Activated CD4-positive, alpha-beta memory T cell treated with anti-CD3 and anti-CD28 coated beads for 36 hours (primary cell): ENCODE results near the gene ZDHHC1. TPM values are rescaled to one million over a fixed set of nuclear protein-coding genes. Genes with fewer than 3 reads are reported as not detected.
"Not testable (repeated sequence)": the region's sequence is repeated elsewhere in the genome, so short reads cannot be mapped to it uniquely, and the experiment has no call there.

ENCODE experiments used
- CTCF ChIA-PET: fragments of 350-600 bp; sonication (Branson Sonifier 250); formaldehyde crosslinking; loops from one replicate; lab custom pipeline; 2021; ENCODE audit warnings: antibody characterized with exemption, inconsistent platforms; lab: Charles Lee
- POLR2A ChIA-PET: fragments of 350-600 bp; sonication (Branson Sonifier 250); formaldehyde crosslinking; loops from one replicate; lab custom pipeline; 2021; ENCODE audit warnings: antibody characterized with exemption; lab: Charles Lee
- DNase-seq: peaks from one replicate; pipeline ENCODE4 v3.0.0-alpha.2; 2020
- H3K27ac Mint-ChIP-seq: one replicate; pipeline ENCODE4 v1.8.0; 2021; ENCODE audit warnings: mixed read lengths
- H3K27me3 Mint-ChIP-seq: one replicate; pipeline ENCODE4 v1.8.0; 2021; ENCODE audit warnings: mixed read lengths
- H3K36me3 Mint-ChIP-seq: one replicate; pipeline ENCODE4 v1.8.0; 2021; ENCODE audit warnings: mixed read lengths
- H3K4me1 Mint-ChIP-seq: one replicate; pipeline ENCODE4 v1.8.0; 2021; ENCODE audit warnings: low read depth, mixed read lengths
- H3K4me3 Mint-ChIP-seq: one replicate; pipeline ENCODE4 v1.8.0; 2021; ENCODE audit warnings: mild to moderate bottlenecking, mixed read lengths
- H3K9me3 Mint-ChIP-seq: one replicate; pipeline ENCODE4 v1.8.0; 2021; ENCODE audit warnings: mixed read lengths
- intact Hi-C: fragments of 100-400 bp; cut with micrococcal nuclease; formaldehyde crosslinking; loops from one replicate; pipeline ENCODE4 v1.15.1; 2023
- total RNA-seq, 2 experiments: library from RNA; stranded (reverse); gene quantifications; one replicate each; pipeline ENCODE4 v1.2.3, GENCODE V29; 2021

Gene ZDHHC1
- total RNA-seq, 2 experiments from 2014 or later: 0.57 to 0.68 TPM

DNA sequence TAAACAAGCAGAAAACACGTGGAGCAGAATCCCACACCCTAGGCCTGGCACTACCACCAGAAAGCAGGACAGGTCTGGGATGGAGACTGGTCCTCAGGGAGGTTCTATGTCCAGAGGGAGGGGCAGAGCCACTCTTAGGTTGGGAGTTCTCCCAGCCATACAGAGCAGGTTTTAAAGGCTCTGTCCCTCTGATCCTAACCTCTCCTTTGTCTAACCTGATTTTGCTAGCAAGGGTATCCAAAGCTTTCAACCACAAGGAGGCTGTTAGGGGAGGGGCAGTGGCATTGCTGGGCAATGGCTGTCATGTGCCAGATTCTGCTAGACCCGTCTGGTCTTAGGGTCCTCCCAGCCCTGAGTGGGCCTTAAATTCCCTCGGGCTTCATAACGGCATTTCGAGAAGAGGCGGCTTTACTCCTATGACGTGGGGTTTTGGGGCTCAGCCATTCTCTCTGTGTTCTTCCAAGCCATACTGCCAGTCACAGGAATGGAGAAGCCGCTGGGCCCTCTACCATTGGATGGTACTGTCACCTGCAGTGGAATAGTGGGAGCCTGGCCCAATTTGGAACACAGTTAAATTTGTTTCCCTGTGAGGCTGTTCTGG, 28.7 kb downstream of the ZDHHC1 start:
- Mint-ChIP-seq H3K4me3 (no peak overlapping the region), H3K27ac (no peak overlapping the region), H3K4me1 (peaks cover 13% of the 10 kb centered on the region), H3K36me3 (no peaks in the 10 kb centered on the region), H3K9me3 (no peaks in the 10 kb centered on the region), H3K27me3 (peaks cover 3% of the 10 kb centered on the region)
- no peak for DNase-seq
- CTCF ChIA-PET: interaction anchor here (0.6 to 2.6 kb wide), 3 partner anchors 12 to 40 kb away, joined by 3 to 9 read pairs (median 4); no protein-coding TSS in a partner anchor
- POLR2A ChIA-PET: interaction anchor here (0.6 kb wide), 1 partner anchor 93 kb away, joined by 4 read pairs; no protein-coding TSS in a partner anchor
- intact Hi-C loops: no loop called here

DNA sequence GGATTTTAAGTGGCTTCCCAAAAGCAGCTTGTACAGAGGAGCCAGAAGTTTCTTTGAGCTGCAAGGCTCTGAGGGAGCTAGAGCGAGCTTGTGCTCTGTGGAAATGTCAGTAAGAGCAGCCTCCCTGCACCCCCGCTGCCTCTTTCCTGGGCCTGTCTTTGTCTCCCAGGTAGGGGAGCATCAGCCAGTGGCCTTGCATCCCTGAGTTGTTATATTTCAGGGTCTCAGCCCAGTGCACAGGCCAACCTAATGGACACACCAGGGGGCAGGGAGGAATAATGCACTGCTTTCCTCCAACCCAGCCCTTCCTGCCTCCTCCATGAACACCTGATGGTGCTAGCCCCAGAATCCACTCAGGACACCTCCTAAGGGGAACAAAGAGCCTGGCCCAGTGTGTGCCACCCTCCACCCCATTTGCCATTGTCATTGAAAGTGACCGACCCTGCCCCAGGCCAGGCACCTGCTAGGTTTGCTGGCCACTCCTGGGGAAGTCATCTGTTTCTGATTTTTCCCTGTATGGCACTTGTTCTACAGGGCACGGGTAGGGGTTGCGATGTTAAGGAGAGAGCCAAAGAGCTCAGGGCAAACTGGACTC, 29.3 kb downstream of the ZDHHC1 start:
- no peak for DNase-seq
- H3K36me3 Mint-ChIP-seq: no peaks in the 10 kb centered on the region
- H3K9me3 Mint-ChIP-seq: no peaks in the 10 kb centered on the region
- no peak overlapping the region for H3K4me3 Mint-ChIP-seq
- no peak overlapping the region for H3K27ac Mint-ChIP-seq
- H3K27me3 Mint-ChIP-seq: no peaks in the 10 kb centered on the region
- ChIA-PET POLR2A (no interaction called here), CTCF (interaction anchor here (0.6 to 2.6 kb wide), 4 partner anchors 13 to 41 kb away, joined by 3 to 9 read pairs (median 4); no protein-coding TSS in a partner anchor)
- peaks cover 13% of the 10 kb centered on the region for H3K4me1 Mint-ChIP-seq
- intact Hi-C loops: no loop called here

GRCh38 chr16:67384778-67385510, 31.3 kb downstream of the ZDHHC1 start:
- Mint-ChIP-seq H3K27me3 (no peaks in the 10 kb centered on the region), H3K27ac (no peak overlapping the region), H3K4me1 (peaks cover 13% of the 10 kb centered on the region), H3K36me3 (no peaks in the 10 kb centered on the region), H3K4me3 (no peak overlapping the region), H3K9me3 (no peaks in the 10 kb centered on the region)
- intact Hi-C loops: no loop called here
- ChIA-PET CTCF (interaction anchor here (0.6 to 1.2 kb wide), 2 partner anchors 15 to 36 kb away, joined by 3 to 5 read pairs; no protein-coding TSS in a partner anchor), POLR2A (no interaction called here)
- DNase-seq: no peak

DNA sequence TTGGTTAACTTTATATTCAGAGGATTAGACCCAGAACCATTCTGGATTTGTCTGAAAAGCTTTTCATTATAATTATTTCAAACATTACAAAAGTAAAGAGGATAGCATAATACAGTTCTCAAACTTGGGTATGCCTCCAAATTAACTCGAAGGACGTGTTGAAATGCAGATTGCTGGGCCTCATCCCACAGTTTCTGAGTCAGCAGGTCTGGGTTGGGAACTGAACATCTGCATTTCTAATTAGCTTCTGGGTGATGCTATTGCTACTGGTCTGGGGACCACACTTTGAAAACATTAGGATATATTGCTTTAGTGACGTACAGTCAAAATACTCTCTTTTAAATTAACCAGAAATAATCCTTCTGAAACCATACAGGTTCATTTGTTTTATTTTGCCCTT, 33.0 kb downstream of the ZDHHC1 start:
- Mint-ChIP-seq H3K4me1 (peaks cover 13% of the 10 kb centered on the region), H3K9me3 (no peaks in the 10 kb centered on the region), H3K27ac (no peak overlapping the region), H3K27me3 (no peaks in the 10 kb centered on the region), H3K36me3 (no peaks in the 10 kb centered on the region), H3K4me3 (no peak overlapping the region)
- DNase-seq: no peak
- POLR2A ChIA-PET: no interaction called here
- CTCF ChIA-PET: interaction anchor here (1.5 kb wide), 1 partner anchor 16 kb away, joined by 3 read pairs; no protein-coding TSS in a partner anchor
- intact Hi-C loops: no loop called here

DNA sequence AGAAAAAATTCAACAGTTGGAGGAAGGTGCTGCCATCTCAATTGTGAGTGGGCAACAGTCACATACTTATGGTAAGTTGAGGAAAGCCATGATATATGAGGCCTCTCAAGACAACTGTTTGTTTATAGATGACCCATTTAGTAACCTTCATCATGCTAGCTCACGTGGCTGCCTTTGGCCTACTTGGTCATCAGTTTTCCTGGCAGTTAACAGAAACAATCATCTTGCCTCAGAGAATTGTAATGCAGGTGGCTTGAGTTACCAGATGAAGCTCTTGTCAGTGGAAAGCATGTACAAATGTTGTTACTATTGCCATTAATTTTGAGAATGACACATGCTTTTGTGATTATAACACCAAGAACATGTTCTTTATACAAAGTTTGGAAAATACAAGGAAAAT, 37.6 kb downstream of the ZDHHC1 start:
- ChIA-PET POLR2A (no interaction called here), CTCF (interaction anchor here (2.3 kb wide), 1 partner anchor 20 kb away, joined by 7 read pairs; no protein-coding TSS in a partner anchor)
- Mint-ChIP-seq H3K36me3 (no peaks in the 10 kb centered on the region), H3K27me3 (peaks cover 4% of the 10 kb centered on the region), H3K4me3 (no peak overlapping the region), H3K27ac (no peak overlapping the region), H3K9me3 (no peaks in the 10 kb centered on the region), H3K4me1 (no peaks in the 10 kb centered on the region)
- intact Hi-C loops: no loop called here
- DNase-seq: no peak

DNA sequence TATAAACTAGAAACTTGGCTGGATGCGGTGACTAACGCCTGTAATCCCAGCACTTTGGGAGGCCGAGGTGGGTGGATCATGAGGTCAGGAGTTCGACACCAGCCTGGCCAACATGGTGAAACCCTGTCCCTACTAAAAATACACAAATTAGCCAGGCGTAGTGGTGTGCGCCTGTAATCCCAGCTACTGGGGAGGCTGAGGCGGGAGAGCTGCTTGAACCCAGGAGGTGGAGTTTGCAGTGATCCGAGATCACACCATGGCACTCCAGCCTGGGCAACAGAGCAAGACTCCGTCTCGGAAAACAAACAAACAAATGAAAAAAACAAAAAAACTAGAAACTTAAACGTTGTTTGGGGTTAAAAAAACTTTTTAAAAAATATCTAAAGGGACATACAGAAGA, 40.3 kb downstream of the ZDHHC1 start:
- DNase-seq, POLR2A ChIA-PET, H3K4me3 Mint-ChIP-seq, intact Hi-C loops, H3K27me3 Mint-ChIP-seq, H3K4me1 Mint-ChIP-seq, CTCF ChIA-PET, H3K9me3 Mint-ChIP-seq, H3K36me3 Mint-ChIP-seq, H3K27ac Mint-ChIP-seq: not testable (repeated sequence)

DNA sequence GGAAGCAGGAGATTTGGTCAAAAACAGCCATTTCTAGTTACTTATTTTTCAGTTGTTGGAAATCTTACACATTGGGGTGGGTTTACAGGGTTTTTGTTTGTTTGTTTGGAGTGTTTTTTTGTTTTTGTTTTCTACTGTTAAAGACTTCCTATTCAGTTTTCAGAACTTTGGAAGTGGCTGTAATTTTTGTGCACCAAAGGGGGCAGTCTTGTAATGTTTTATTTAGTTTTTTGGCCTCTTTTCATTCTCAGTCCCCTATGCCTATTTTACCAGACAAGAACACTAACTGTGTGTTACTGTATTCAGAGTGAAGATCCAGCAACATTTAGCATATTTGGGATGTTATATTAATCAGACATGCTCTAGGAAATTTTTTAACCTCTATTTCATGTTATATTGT, 43.6 kb downstream of the ZDHHC1 start:
- no peaks in the 10 kb centered on the region for H3K36me3 Mint-ChIP-seq
- intact Hi-C loops: loop anchor here (2.0 kb wide), 1 partner anchor 26 kb away; no protein-coding TSS in a partner anchor
- no peaks in the 10 kb centered on the region for H3K9me3 Mint-ChIP-seq
- no peak overlapping the region for H3K27ac Mint-ChIP-seq
- POLR2A ChIA-PET: no interaction called here
- H3K4me3 Mint-ChIP-seq: no peak overlapping the region
- H3K4me1 Mint-ChIP-seq: no peaks in the 10 kb centered on the region
- H3K27me3 Mint-ChIP-seq: peaks cover 8% of the 10 kb centered on the region
- CTCF ChIA-PET: interaction anchor here (0.6 to 1.4 kb wide), 6 partner anchors 18 to 222 kb away, joined by 3 to 6 read pairs (median 4); partner anchors contain the start of gene TPPP3
- DNase-seq: no peak

GRCh38 chr16:67370661-67371060, 45.6 kb downstream of the ZDHHC1 start:
- Mint-ChIP-seq H3K9me3 (no peaks in the 10 kb centered on the region), H3K36me3 (no peaks in the 10 kb centered on the region), H3K4me3 (no peak overlapping the region), H3K27ac (no peak overlapping the region), H3K27me3 (peaks cover 7% of the 10 kb centered on the region), H3K4me1 (no peaks in the 10 kb centered on the region)
- POLR2A ChIA-PET: no interaction called here
- no peak for DNase-seq
- intact Hi-C loops: no loop called here
- CTCF ChIA-PET: interaction anchor here (0.7 kb wide), 1 partner anchor 111 kb away, joined by 3 read pairs; the partner anchor contains the start of gene ATP6V0D1

DNA sequence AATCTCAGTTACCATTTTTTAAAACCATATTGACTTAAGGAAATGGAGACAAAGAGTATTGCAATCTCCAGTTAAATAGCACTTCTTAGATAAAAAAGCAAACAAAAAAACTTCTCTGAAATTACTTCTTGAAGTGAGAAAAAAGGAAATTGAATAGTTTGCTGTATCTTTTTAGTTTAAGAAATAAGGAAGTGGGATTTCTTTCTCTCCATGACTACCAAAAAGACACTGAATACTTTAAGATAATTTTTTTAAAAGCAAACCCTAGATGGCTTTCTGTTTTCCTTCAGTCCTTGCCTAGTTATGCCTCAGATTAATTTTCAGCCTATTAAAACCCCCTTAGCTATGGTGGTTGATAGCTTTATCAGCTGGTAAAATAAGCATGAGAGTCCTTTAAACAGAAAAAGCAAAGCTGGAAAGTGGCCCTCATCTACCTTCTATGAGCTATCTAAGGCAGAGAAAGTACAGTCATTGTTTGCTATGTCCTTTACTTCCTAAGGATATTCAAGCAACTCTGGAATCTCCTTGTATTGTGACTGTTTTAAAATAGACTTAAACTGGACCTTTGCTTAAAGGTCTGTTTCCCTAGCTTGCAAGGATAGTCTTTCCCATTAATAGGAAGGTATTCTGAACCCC, 51.6 kb downstream of the ZDHHC1 start:
- H3K27ac Mint-ChIP-seq: no peak overlapping the region
- H3K4me3 Mint-ChIP-seq: no peak overlapping the region
- H3K4me1 Mint-ChIP-seq: peaks cover 7% of the 10 kb centered on the region
- CTCF ChIA-PET: interaction anchor here (0.9 to 1.6 kb wide), 3 partner anchors 11 to 62 kb away, joined by 3 to 4 read pairs (median 4); no protein-coding TSS in a partner anchor
- intact Hi-C loops: no loop called here
- H3K9me3 Mint-ChIP-seq: no peaks in the 10 kb centered on the region
- POLR2A ChIA-PET: no interaction called here
- no peak for DNase-seq
- peaks cover 3% of the 10 kb centered on the region for H3K27me3 Mint-ChIP-seq
- no peaks in the 10 kb centered on the region for H3K36me3 Mint-ChIP-seq

DNA sequence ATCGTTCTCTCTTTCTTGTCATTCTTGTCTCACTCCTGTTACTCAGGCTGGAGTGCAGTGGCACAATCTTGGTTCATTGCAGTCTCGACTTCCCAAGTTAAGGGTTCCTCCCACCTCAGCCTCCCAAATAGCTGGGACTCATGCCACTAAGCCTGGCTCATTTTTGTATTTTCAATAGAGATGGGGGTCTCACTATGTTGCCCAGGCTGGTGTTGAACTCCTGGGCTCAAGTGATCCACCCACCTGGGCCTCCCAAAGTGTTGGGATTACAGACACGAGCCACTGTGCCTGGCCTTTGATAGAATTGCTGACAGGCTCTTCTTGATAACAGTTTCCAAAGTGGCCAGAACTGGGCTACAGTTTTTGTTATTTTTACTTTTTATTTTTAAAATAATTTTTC, 55.2 kb downstream of the ZDHHC1 start:
- H3K36me3 Mint-ChIP-seq: no peaks in the 10 kb centered on the region
- ChIA-PET POLR2A (no interaction called here), CTCF (no interaction called here)
- no peak overlapping the region for H3K4me3 Mint-ChIP-seq
- DNase-seq: no peak
- H3K27ac Mint-ChIP-seq: no peak overlapping the region
- intact Hi-C loops: no loop called here
- H3K9me3 Mint-ChIP-seq: no peaks in the 10 kb centered on the region
- peaks cover 10% of the 10 kb centered on the region for H3K4me1 Mint-ChIP-seq
- H3K27me3 Mint-ChIP-seq: peaks cover 9% of the 10 kb centered on the region

DNA sequence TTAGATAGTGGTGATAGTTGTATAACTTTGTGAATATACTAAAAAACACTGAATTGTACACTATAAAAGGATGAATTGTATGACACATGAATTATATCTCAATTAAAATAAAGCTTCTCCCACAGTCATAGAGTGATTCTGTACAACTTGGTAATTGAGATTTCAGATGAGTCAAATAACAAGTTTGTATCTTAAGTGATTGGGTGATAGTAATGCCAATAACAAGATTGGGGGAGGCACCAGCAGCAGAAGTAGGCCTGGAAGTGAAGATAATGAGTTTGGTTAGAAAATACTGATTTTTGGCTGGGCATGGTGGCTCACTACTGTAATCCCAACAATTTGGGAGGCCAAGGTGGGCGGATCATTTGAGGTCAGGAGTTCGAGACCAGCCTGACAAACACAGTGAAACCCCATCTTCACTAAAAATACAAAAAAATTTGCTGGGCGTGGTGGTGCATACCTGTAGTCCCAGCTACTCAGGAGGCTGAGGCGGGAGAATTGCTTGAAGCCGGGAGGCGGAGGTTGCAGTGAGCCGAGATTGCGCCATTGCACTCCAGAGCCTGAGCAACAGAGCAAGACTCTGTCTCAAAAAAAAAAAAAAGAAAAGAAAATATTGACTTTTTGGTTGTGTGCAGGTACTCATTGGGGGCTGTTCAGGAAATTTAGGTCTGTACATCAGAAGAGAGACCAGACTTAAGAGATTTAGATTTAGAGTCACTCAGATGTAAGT, 56.6 kb downstream of the ZDHHC1 start:
- H3K36me3 Mint-ChIP-seq, H3K4me1 Mint-ChIP-seq, H3K4me3 Mint-ChIP-seq, DNase-seq, H3K9me3 Mint-ChIP-seq, H3K27ac Mint-ChIP-seq, intact Hi-C loops, POLR2A ChIA-PET: not testable (repeated sequence)
- CTCF ChIA-PET: interaction anchor here (1.0 to 1.2 kb wide), 2 partner anchors 11 to 99 kb away, joined by 3 to 4 read pairs; no protein-coding TSS in a partner anchor
- H3K27me3 Mint-ChIP-seq: peaks cover 12% of the 10 kb centered on the region
